PC-3 (cell line): ENCODE results near the gene PTGES. TPM values are rescaled to one million over a fixed set of nuclear protein-coding genes. Genes with fewer than 3 reads are reported as not detected.

Source experiments
- ATAC-seq: fragments of 200-7000 bp; cut with Tn5 transposase; 2 replicates; pipeline ENCODE4 v1.9.1; 2020; ENCODE audit warnings: mild to moderate bottlenecking, moderate library complexity
- BruUV-seq: library from RNA; stranded (reverse); fragments of 400-500 nt; replicated peaks from 2 replicates; lab custom pipeline; 2021; lab: Mats Ljungman, UMichigan
- CTCF ChIA-PET: fragments of 300-600 bp; sonication (Branson Sonifier 250); formaldehyde crosslinking; loops from one replicate; lab custom pipeline; 2022; ENCODE audit warnings: antibody characterized with exemption; lab: Charles Lee
- POLR2A ChIA-PET: fragments of 300-600 bp; sonication (Branson Sonifier 250); formaldehyde crosslinking; loops from one replicate; lab custom pipeline; 2022; ENCODE audit warnings: antibody characterized with exemption; ENCODE audit not compliant: unreplicated experiment; lab: Charles Lee
- DNase-seq: peaks from one replicate; pipeline ENCODE4 v3.0.0-alpha.2; 2015
- H2AFZ ChIP-seq: fragments of 300-600 bp; sonication (generic); 2 replicates; pipeline ENCODE4 v1.6.0; 2016; ENCODE audit warnings: antibody characterized with exemption, low read length
- H3F3A ChIP-seq: fragments of 300-600 bp; sonication (generic); one replicate; pipeline ENCODE4 v1.6.0; 2017; ENCODE audit warnings: antibody characterized with exemption, low read length, control low read depth, mild to moderate bottlenecking; ENCODE audit not compliant: unreplicated experiment
- H3K27ac ChIP-seq: fragments of 300-600 bp; sonication (generic); 2 replicates; pipeline ENCODE4 v1.5.1; 2016; ENCODE audit warnings: mild to moderate bottlenecking, low read length
- H3K27me3 ChIP-seq: fragments of 300-600 bp; sonication (generic); 2 replicates; pipeline ENCODE4 v1.6.1; 2016; ENCODE audit warnings: low read length, mixed read lengths
- H3K36me3 ChIP-seq: fragments of 300-600 bp; sonication (generic); 2 replicates; pipeline ENCODE4 v1.6.1; 2016; ENCODE audit warnings: low read depth, mixed run types, low read length, mixed read lengths
- H3K4me1 ChIP-seq: fragments of 300-600 bp; sonication (generic); 2 replicates; pipeline ENCODE4 v1.5.1; 2016; ENCODE audit warnings: low read length; ENCODE audit not compliant: insufficient read depth
- H3K4me2 ChIP-seq: fragments of 300-600 bp; sonication (generic); 2 replicates; pipeline ENCODE4 v1.6.0; 2016; ENCODE audit warnings: low read length
- H3K4me3 ChIP-seq: fragments of 300-600 bp; sonication (generic); 2 replicates; pipeline ENCODE4 v1.5.1; 2016; ENCODE audit warnings: mild to moderate bottlenecking, low read length, mixed read lengths
- H3K79me2 ChIP-seq: fragments of 300-600 bp; sonication (generic); 2 replicates; pipeline ENCODE4 v1.6.1; 2017; ENCODE audit warnings: low read length, mixed read lengths
- H3K9ac ChIP-seq: fragments of 300-600 bp; sonication (generic); 2 replicates; pipeline ENCODE4 v1.6.0; 2016; ENCODE audit warnings: mild to moderate bottlenecking, low read length
- H3K9me2 ChIP-seq: fragments of 300-600 bp; sonication (generic); replicated peaks from 2 replicates; pipeline ENCODE4 v1.6.1; 2016; ENCODE audit warnings: mixed run types, low read length, mixed read lengths
- H3K9me3 ChIP-seq: fragments of 300-600 bp; sonication (generic); 2 replicates; pipeline ENCODE4 v1.6.1; 2016; ENCODE audit warnings: low read length, mixed read lengths
- H4K20me1 ChIP-seq: fragments of 300-600 bp; sonication (generic); 2 replicates; pipeline ENCODE4 v1.6.1; 2016; ENCODE audit warnings: low read length, mixed read lengths
- CTCF ChIP-seq: fragments of 300-600 bp; sonication (generic); conservative IDR thresholded peaks from 2 replicates; pipeline ENCODE4 v1.5.1; 2017; ENCODE audit warnings: antibody characterized with exemption, low read depth, mild to moderate bottlenecking, low read length
- EZH2 ChIP-seq: fragments of 300-600 bp; sonication (generic); IDR thresholded peaks from one replicate; pipeline ENCODE4 v1.6.1; 2017; ENCODE audit warnings: antibody characterized with exemption, mild to moderate bottlenecking, low read length; ENCODE audit not compliant: unreplicated experiment
- EZH2phosphoT487 ChIP-seq: fragments of 300-600 bp; sonication (generic); IDR thresholded peaks from 2 replicates; pipeline ENCODE4 v1.6.1; 2018; ENCODE audit warnings: mild to moderate bottlenecking, antibody characterized with exemption, low read length, borderline replicate concordance
- intact Hi-C: fragments of 100-400 bp; cut with micrococcal nuclease; formaldehyde crosslinking; loops from 2 replicates; pipeline ENCODE4 v1.9.0; 2023
- total RNA-seq: library from RNA; depleted of rRNA; stranded (reverse); fragments of >200 nt; gene quantifications from 2 replicates; pipeline ENCODE4 v1.2.3, GENCODE V29; 2014

Gene PTGES
- total RNA-seq, 1 experiment from 2014 or later = 21.0 TPM

- DNase-seq (no peak), ATAC-seq (no peak)
- Histone ChIP-seq H3K27me3 (no peaks in the 10 kb centered on the region), H3F3A (no peaks in the 10 kb centered on the region), H3K4me2 (no peak overlapping the region), H3K27ac (no peak overlapping the region), H3K9me3 (no peaks in the 10 kb centered on the region), H3K79me2 (no peaks in the 10 kb centered on the region), H3K4me3 (no peak overlapping the region), H4K20me1 (no peaks in the 10 kb centered on the region), H2AFZ (no peak overlapping the region), H3K9me2 (no peaks in the 10 kb centered on the region), H3K4me1 (0 out of 2 replicates have a peak, but pooled peaks cover 6% of the 10 kb centered on the region), H3K9ac (no peak overlapping the region), H3K36me3 (no peaks in the 10 kb centered on the region)
- TF ChIP-seq EZH2 (no peak), EZH2phosphoT487 (no peak)
- BruUV-seq = no TSS peak
- ChIA-PET POLR2A (no interaction called here), CTCF (no interaction called here)
- intact Hi-C loops = no loop called here
These were observed 43.2 kb downstream of the PTGES start for GRCh38 chr9:129709438-129710168.

- ATAC-seq (no peak), DNase-seq (no peak)
- H3K36me3 ChIP-seq = no peaks in the 10 kb centered on the region
- no peak for TF ChIP-seq EZH2phosphoT487
- TF ChIP-seq CTCF = no peak
- no peak for TF ChIP-seq EZH2
- H3K79me2 ChIP-seq = no peaks in the 10 kb centered on the region
- no peaks in the 10 kb centered on the region for H4K20me1 ChIP-seq
- H3K9me2 ChIP-seq = no peaks in the 10 kb centered on the region
- intact Hi-C loops = no loop called here
- H3K27ac ChIP-seq = no peak overlapping the region
- no peaks in the 10 kb centered on the region for H3K27me3 ChIP-seq
- H3K9ac ChIP-seq = no peak overlapping the region
- no peaks in the 10 kb centered on the region for H3K9me3 ChIP-seq
- H3K4me3 ChIP-seq = no peak overlapping the region
- no peak overlapping the region for H2AFZ ChIP-seq
- BruUV-seq = no TSS peak
- POLR2A ChIA-PET = no interaction called here
- CTCF ChIA-PET = no interaction called here
- H3K4me2 ChIP-seq = no peak overlapping the region
- H3F3A ChIP-seq = no peaks in the 10 kb centered on the region
- 0 out of 2 replicates have a peak, but pooled peaks cover 6% of the 10 kb centered on the region for H3K4me1 ChIP-seq
These were observed 44.0 kb downstream of the PTGES start for GRCh38 chr9:129708793-129709192.

- POLR2A ChIA-PET = no interaction called here
- no peaks in the 10 kb centered on the region for H3K27me3 ChIP-seq
- TF ChIP-seq CTCF (no peak), EZH2phosphoT487 (no peak), EZH2 (no peak)
- no peak for DNase-seq
- no peak overlapping the region for H3K9ac ChIP-seq
- no peak overlapping the region for H3K27ac ChIP-seq
- H3K79me2 ChIP-seq = no peaks in the 10 kb centered on the region
- no peak for ATAC-seq
- BruUV-seq = no TSS peak
- intact Hi-C loops = no loop called here
- no peak overlapping the region for H3K4me2 ChIP-seq
- no peak overlapping the region for H3K4me3 ChIP-seq
- H4K20me1 ChIP-seq = no peaks in the 10 kb centered on the region
- no peaks in the 10 kb centered on the region for H3K9me2 ChIP-seq
- no peaks in the 10 kb centered on the region for H3K9me3 ChIP-seq
- H3F3A ChIP-seq = no peaks in the 10 kb centered on the region
- CTCF ChIA-PET = no interaction called here
- H3K4me1 ChIP-seq = peaks cover 7% of the 10 kb centered on the region; the same call in 1 of the 2 replicates
- no peaks in the 10 kb centered on the region for H3K36me3 ChIP-seq
- no peak overlapping the region for H2AFZ ChIP-seq
These were observed 48.0 kb downstream of the PTGES start for GRCh38 chr9:129704807-129705206.
